K562 (cell line): ENCODE measurements around the gene ZNF17. TPM values are rescaled to one million over a fixed set of nuclear protein-coding genes. Genes with fewer than 3 reads are reported as not detected.

Experiments used
- ADNP ChIP-seq: fragments of 200-800 bp; sonication (Bioruptor generic); IDR thresholded peaks from 2 replicates; pipeline ENCODE4 v1.6.1; 2016; ENCODE audit warnings: missing genetic modification characterization, missing compliant biosample characterization
- DNMT1 ChIP-seq: fragments of 450-650 bp; IDR thresholded peaks from 2 replicates; pipeline ENCODE4 v1.6.1; 2016; ENCODE audit warnings: antibody characterized with exemption, mild to moderate bottlenecking
- FOXK2 ChIP-seq, 2 experiments: fragments of 450-650 bp; IDR thresholded peaks in 1 of 2; conservative IDR thresholded peaks in 1 of 2; 2 replicates each; pipeline ENCODE4 v1.6.1; 2016; ENCODE audit warnings: low read depth in 2 of 2, mild to moderate bottlenecking in 1 of 2
- FOXO4 ChIP-seq: fragments of 450-650 bp; formaldehyde crosslinking; IDR thresholded peaks from 2 replicates; pipeline ENCODE4 v1.4.0; 2020; ENCODE audit warnings: mild to moderate bottlenecking, moderate library complexity
- GTF2A2 ChIP-seq: IDR thresholded peaks from 2 replicates; pipeline ENCODE4 v1.6.1; 2016; ENCODE audit warnings: mild to moderate bottlenecking, missing genetic modification characterization, missing compliant biosample characterization
- KLF13 ChIP-seq: fragments of 450-650 bp; IDR thresholded peaks from 2 replicates; pipeline ENCODE4 v1.6.1; 2016; ENCODE audit warnings: missing genetic modification characterization, low read depth, mild to moderate bottlenecking, missing compliant biosample characterization, moderate library complexity, borderline replicate concordance
- NR0B1 ChIP-seq: fragments of 450-650 bp; IDR thresholded peaks from one replicate; pipeline ENCODE4 v1.6.1; 2018; ENCODE audit warnings: mild to moderate bottlenecking, moderate library complexity; ENCODE audit not compliant: partially characterized antibody
- PATZ1 ChIP-seq: fragments of 250-450 bp; sonication (Bioruptor Pico); IDR thresholded peaks from 2 replicates; pipeline ENCODE4 v1.5.0; 2020; ENCODE audit warnings: mild to moderate bottlenecking, borderline replicate concordance
- PHB ChIP-seq: fragments of 250-450 bp; sonication (Bioruptor Pico); IDR thresholded peaks from 2 replicates; pipeline ENCODE4 v1.5.0; 2021
- PHB2 ChIP-seq: fragments of 450-650 bp; IDR thresholded peaks from 2 replicates; pipeline ENCODE4 v1.6.1; 2017; ENCODE audit warnings: low read depth
- POLR2B ChIP-seq: fragments of 450-650 bp; IDR thresholded peaks from 2 replicates; pipeline ENCODE4 v1.6.1; 2018; ENCODE audit warnings: low read depth; ENCODE audit not compliant: partially characterized antibody
- SIRT6 ChIP-seq: IDR thresholded peaks from one replicate; pipeline ENCODE4 v1.6.1; 2012; ENCODE audit warnings: low read depth, mild to moderate bottlenecking, control low read depth, inconsistent platforms, low read length, moderate library complexity
- SMAD2 ChIP-seq: fragments of 150-350 bp; IDR thresholded peaks from 2 replicates; pipeline ENCODE4 v1.6.1; 2014; ENCODE audit warnings: low read depth, mild to moderate bottlenecking, low read length
- SMAD4 ChIP-seq: fragments of 250-450 bp; sonication (Bioruptor Pico); conservative IDR thresholded peaks from 2 replicates; pipeline ENCODE4 v1.8.0; 2021; ENCODE audit warnings: inconsistent platforms, mild to moderate bottlenecking, moderate library complexity
- TFAP4 ChIP-seq: sonication (generic); formaldehyde crosslinking; IDR thresholded peaks from 2 replicates; pipeline ENCODE4 v1.8.0; 2022; ENCODE audit warnings: missing genetic modification reagents, mild to moderate bottlenecking, moderate library complexity, borderline replicate concordance
- THRAP3 ChIP-seq: fragments of 450-650 bp; IDR thresholded peaks from 2 replicates; pipeline ENCODE4 v1.6.1; 2016; ENCODE audit warnings: mild to moderate bottlenecking, inconsistent platforms, borderline replicate concordance
- ZNF143 ChIP-seq: sonication (generic); formaldehyde crosslinking; IDR thresholded peaks from 2 replicates; pipeline ENCODE4 v1.9.0; 2022; ENCODE audit warnings: mild to moderate bottlenecking, missing genetic modification reagents
- ZNF224 ChIP-seq: sonication (generic); formaldehyde crosslinking; IDR thresholded peaks from 2 replicates; pipeline ENCODE4 v1.8.0; 2022; ENCODE audit warnings: mild to moderate bottlenecking, missing genetic modification reagents
- ZNF253 ChIP-seq: fragments of 250-450 bp; sonication (Bioruptor Pico); conservative IDR thresholded peaks from 2 replicates; pipeline ENCODE4 v1.6.1; 2021; ENCODE audit warnings: mild to moderate bottlenecking
- ZNF449 ChIP-seq: fragments of 250-450 bp; sonication (Bioruptor Pico); IDR thresholded peaks from 2 replicates; pipeline ENCODE4 v1.8.0; 2022; ENCODE audit warnings: moderate library complexity, mild to moderate bottlenecking, inconsistent platforms
- ZNF586 ChIP-seq: fragments of 450-650 bp; formaldehyde crosslinking; conservative IDR thresholded peaks from 2 replicates; pipeline ENCODE4 v1.4.0; 2020; ENCODE audit warnings: mild to moderate bottlenecking, moderate library complexity
- polyA plus RNA-seq, 8 experiments: library from polyadenylated mRNA; depleted of rRNA in 4 of 8; stranded (reverse) in 5 of 8; unstranded in 3 of 8; fragments of >200 nt; fragmentation: Nextera tagmentation in 2 of 8; fragmentation: Illumina TruSeq in 1 of 8; extraction: Ambion mirVana in 2 of 8; extraction: Trizol in 1 of 8; gene quantifications; 2 replicates each; pipeline versions ENCODE4 v1.2.1 to v1.2.3, GENCODE V29; 2011 to 2014; ENCODE audit warnings: inconsistent platforms in 1 of 8, missing spikeins in 1 of 8
- total RNA-seq, 7 experiments: library from RNA; depleted of rRNA in 6 of 7; stranded (reverse); fragments of >200 nt in 6 of 7; fragmentation: Illumina TruSeq in 2 of 7; extraction: Trizol in 2 of 7; gene quantifications; 2 replicates each; pipeline versions ENCODE4 v1.2.1 to v1.2.3, GENCODE V29; 2011 to 2021; ENCODE audit warnings: low replicate concordance in 1 of 7

ZNF17 gene
- total and polyA plus RNA-seq, 9 of the 15 experiments (the other 6 are each of a cell fraction or from before 2014, with no cell fraction given) = 5.3 to 8.6 (median 6.5) TPM

GRCh38 chr19:57435062-57435978, 24.4 kb downstream of the ZNF17 start, which contains the start of gene ZNF749 (continued):
- TF ChIP-seq FOXO4 (no peak), SMAD4 (CRISPR knock-in tag) (0 out of 2 replicates have a peak, but pooled peaks have one; percentile 29), POLR2B (no peak), PATZ1 (CRISPR knock-in tag) (no peak), ADNP (tag) (no peak), FOXK2 (conservative IDR thresholded peaks at IDR 0.05 in 1 of 2, IDR thresholded peaks at IDR 0.05 in 1 of 2; ENCODE audit: low read depth in 2 of 2) (no peak), NR0B1 (no peak), SIRT6 (no peak), ZNF586 (CRISPR knock-in tag) (no peak), THRAP3 (no peak), GTF2A2 (tag) (no peak), ZNF143 (peak; percentile 96), KLF13 (no peak), ZNF224 (CRISPR knock-in tag) (no peak), DNMT1 (no peak), PHB (no peak), PHB2 (no peak), SMAD2 (no peak), ZNF253 (no peak), TFAP4 (CRISPR knock-in tag) (peak; percentile 58; the same call in 1 of the 2 replicates), ZNF449 (CRISPR knock-in tag) (no peak)
